ENCODE results near the gene ATP8B4.
"Not testable (repeated sequence)": the region's sequence is repeated elsewhere in the genome, so short reads cannot be mapped to it uniquely, and the experiment has no call there.

Gene ATP8B4

DNA sequence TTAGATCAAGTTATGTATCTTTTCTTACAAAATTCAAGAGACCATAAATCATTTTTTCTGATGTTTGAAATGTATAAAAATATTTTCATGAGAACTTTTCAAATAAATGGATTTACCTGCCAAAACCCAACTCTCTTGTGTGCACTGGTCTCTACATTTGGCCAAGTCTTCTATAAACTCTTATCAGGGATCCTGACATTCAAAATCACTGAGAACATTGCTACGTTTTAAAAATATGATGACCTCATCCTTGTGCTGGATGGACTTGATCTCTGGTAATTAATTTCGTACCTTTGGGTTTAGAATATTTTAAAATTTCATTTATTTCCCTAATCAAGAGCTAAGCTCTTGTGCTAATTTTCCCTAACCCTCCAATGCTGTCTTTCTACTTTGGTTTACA, 127.4 kb downstream of the ATP8B4 start:
- DNase-seq: no peak

DNA sequence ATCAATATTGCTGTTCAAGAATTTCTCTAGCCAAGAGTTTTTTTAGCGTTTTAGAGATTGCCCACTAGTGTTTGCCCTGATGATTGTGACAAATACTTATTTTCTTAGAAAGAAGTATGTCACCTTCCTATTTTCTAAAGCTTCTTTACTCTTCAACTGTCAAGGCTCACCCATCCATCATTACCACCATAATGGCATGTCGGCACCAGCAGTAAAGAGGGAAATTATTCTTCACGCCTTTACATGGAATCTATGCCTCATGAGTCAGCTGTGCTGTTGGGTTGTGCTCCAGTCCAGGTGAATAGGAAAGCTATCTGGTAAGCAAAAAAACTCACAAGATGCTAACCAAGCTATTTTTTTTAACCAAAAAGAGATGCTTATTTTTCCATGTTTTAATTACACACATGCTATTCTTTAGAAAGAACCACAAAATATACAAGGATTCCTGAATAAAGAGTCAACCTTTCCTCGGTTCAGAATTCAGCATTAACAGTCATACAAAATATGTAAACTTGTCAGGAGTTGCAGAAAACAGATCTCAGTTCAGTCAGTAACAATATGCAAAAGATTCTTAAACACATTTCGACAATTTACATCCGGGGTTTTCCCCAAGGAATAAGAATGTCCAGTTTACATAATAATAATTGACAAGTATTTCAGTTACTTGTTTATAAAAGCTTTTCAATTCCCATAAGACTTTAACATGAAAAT, 128.0 kb downstream of the ATP8B4 start:
- no peak for DNase-seq

DNA sequence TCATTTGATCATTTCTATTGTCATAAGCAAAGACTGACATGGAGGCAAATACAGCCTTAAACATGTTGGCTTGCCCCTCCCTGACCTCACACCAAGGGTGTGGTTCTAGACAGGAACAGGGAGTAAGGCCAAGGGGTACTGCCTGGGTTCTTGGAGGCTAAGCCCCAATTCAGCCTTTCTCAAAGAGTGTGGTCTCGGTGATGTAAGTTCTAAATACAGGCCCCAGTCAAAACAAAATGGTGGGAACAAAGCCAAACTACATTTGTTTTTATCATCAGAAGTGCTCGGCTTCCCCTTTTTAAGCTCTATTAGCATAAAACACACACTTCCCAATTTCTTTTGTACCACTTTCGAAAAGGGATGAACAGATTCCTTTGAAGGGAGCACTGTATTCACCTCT, 129.5 kb downstream of the ATP8B4 start:
- DNase-seq: no peak

DNA sequence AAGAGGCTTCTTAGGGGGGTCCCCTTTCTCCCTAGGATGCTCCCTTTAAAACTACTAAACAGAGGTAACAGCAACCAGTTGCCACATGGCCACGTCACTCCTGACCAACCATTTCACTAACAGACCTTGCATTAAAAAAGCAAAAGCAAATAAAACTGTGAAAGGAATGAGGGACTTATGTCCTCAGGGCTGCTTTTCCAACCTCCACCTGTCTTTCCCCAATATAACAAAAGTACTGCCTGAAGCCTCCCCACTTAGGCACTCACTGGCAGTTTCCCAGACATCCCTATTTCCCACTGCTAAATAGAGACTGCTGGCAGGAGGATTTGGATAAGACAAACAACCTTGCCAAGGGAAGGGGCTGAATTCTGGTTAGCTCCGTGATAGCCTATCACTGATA, 130.3 kb downstream of the ATP8B4 start:
- DNase-seq: no peak

DNA sequence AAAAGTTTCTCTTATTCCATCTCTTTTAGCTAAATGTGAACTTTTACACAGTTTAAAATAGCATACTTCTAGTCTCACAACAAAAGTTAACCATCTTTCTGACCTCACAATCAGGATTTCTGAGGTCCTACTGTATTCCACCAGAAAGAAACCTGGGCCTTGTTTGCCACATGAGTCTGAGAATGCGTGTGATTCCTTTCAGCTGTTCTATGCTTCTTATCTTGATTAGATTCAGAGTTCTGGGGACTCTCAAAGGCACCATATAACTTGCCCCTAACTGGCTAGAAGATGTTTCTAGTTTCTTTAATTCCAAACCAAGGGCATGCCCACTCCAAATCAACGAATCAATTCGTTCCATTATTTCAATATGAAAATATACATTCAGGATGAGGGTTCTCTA, 131.1 kb downstream of the ATP8B4 start:
- DNase-seq: no peak

DNA sequence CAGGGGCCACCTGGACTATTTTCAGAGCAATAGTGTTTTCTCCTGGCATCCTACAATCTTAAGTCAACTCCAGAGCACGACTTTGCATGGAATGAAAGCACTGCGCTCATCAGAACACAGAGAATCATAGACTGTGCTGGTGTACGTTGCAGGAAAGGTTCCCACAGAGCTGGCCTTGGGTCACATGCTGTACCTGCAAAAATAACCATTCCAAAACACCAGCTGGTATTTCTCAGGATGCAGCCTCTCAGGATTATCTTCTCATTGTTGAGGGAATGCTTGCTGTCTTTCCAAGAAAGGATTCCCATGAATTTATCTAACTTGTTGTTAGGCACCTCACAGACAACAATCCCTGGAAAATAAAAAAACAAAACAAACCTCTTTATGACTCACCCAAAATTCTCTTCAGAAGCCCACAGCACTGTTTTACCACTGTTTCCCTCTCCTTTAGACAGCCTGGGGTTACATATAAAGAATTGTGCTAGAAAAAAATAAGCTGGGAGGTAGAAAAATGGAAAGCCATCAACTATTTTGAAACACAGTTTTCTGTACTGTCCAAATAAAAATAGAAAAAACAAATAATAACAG, 131.7 kb downstream of the ATP8B4 start:
- no peak for DNase-seq

GRCh38 chr15:49986326-49986725, 132.7 kb downstream of the ATP8B4 start:
- DNase-seq: no peak

DNA sequence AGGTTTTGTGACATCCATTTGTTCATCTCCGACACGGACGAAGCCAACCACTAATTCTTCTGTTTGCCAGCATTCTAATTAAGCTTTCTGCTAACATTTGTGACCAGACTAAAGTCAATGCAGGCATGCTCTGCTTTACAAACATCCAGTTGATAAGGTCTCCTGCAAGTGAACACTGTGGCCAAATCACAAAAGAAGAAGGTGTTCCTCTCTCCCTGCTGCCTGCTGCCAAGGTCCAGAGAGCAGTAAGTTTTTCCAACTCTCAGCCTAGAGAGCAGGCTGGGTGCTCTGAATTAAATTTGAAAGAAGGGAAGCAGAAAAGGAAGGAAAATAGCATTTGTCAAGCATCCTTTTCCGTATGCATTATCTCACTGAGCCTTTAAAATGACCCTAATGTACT, 133.6 kb downstream of the ATP8B4 start:
- no peak for DNase-seq

- no peak for DNase-seq
These were observed 134.6 kb downstream of the ATP8B4 start for GRCh38 chr15:49984436-49984835.

DNA sequence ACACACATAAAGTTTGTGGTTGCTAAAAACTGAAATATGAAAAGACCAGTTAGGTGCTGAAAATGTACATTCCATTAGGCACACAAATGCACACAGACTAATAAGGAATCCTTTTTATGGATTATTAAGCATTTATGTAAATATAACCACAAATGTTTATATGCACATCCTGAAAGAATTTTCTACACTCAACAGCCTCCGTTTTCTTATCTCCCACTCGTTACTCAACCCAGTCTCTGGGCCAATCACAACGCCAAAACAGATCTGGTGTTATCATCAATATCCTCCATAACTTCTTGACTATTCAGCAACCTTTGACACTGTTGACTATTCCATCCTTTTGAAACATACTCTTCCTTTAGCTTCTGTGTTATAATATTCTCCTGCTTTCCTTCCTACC, 136.4 kb downstream of the ATP8B4 start:
- DNase-seq: no peak

DNA sequence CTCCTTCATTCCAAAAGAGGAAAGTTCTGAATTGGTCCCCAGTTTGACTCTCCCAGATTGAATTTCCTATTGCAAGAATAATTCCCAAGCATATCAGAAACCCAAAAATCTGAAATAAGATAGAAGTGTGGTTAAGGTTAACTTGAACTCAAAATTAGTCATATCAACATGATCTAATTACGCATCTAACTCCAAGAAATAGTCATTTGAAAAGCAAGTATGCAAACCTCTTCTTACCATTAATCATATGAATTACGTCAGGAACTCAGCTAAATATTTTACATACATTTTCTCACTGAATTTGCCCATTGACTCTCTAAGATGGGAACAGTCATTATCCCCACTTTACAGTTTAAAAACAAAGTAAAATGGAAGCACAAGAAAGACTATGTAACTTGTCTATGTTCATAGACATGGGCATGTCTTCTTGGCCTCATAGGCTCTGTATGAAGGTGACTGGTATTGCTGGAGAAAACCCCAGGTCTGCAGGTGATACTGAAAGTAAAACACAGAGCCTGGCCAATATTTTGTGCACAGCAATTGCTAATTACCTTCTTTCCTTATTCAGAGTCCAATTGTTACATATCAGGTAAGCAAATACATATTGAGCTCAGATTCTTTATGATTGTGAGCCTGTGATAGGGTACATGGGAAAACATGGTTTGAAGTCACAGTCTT, 139.2 kb downstream of the ATP8B4 start:
- no peak for DNase-seq

GRCh38 chr15:49978121-49978520, 140.9 kb downstream of the ATP8B4 start:
- DNase-seq: no peak

DNA sequence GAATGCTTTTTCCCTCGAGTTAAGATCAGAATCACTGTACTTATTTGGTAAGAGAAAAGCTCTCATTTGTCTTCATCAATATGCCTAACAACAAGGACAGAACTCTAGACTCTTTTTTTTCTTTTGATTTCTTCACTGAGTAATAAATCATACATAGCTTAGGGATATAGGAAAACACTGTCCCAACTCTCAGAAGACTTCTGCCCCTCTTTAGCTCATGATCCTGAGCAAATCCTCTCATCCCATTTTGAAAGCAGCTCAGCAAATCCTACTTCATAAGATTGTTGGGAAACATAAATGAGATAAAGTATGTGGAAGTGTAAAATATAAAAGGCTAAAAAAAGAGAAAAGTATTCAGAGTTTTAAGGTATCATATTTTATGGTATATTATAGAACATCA, 141.7 kb downstream of the ATP8B4 start:
- no peak for DNase-seq

- no peak for DNase-seq
These were observed 154.5 kb downstream of the ATP8B4 start for GRCh38 chr15:49964551-49964950.

DNA sequence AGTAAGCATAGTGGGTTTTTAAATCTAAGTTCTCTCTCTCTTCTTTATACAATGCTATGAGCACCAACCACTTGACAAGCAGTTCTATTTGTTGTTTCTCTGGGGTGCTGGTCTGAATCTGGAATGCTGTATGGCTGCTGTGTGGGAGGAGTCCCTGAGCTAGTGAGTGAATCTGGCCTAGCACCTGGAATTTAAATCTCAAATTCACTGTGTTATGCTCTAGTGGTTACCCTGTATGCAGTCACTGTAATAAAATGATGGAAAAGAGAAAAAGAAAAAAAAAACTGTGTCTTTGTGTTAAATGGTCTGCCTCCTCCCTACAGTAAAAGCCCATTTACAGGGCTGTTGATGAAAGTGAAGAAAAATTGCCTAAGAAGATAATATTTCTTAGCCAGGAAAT, 155.0 kb downstream of the ATP8B4 start:
- no peak for DNase-seq

DNA sequence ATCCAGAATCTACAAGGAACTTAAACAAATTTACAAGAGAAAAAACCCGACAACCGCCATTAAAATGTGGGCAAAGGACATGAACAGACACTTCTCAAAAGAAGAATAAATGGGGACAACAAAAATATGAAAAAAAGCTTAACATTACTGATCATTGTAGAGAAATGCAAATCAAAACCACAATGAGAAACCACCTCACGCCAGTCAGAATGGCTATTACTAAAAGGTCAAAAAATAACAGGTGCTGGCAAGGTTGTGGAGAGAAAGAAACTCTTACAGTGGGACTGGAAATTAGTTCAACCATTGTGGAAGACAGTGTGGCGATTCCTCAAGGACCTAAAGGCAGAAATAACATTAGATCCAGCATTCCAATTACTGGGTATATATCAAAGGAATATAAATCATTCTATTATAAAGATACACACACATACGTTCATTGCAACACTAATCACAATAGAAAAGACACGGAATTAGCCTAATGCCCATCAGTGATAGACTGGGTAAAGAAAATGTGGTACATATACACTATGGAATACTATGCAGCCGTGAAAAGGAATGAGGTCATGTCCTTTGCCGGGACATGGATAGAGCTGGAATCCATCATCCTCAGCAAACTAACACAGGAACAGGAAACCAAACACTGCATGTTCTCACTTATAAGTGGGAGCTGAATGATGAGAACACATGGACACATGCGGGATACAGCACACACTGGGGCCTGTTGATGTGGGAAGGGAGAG, 155.8 kb downstream of the ATP8B4 start:
- not testable (repeated sequence) for DNase-seq

DNA sequence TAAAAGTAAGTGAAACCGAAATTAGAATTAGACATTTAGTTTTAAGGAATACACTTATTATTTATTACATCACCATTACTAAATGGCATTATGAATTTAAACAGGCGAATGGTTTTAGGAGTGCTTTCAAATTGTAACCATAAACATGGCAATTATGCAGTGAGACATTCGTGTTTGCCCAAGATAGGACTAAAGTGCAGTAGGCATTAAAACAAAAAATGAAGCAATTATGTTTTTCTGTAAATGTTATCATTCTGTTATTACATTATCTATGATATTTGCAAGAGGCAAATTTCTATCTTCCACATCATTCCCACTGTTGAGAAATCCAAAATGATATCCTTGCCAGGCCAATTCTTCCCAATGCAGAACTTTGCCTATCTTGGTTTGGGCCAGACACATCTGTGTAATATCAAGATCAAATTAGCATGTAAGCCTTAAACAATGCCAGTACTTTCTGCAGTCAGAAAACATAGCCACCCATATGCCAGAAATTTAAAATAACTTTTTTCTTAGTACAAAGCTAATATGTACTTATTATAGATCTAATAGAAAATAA, 156.9 kb downstream of the ATP8B4 start:
- DNase-seq: no peak

DNA sequence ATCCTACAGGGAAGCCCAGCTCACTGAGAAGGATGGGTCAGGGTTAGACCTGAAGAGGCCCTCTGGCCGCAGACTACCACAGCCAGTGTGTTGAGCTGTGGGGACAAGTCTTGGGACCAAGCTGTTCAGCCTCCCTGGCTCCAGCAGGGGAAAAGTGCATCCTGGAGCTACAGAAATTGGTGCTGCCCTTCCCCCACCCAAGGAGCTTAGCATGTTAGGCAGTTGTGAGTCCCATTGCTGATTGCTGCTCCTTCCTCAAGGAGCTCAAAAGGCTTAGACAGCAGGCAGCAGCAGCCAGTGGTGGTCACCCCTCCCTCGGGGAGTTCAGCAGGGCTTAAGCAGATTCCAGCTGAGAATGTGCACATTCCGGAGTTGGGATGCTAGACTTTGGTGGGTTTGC, 165.6 kb downstream of the ATP8B4 start:
- DNase-seq: no peak

GRCh38 chr15:49946681-49947080, 172.4 kb downstream of the ATP8B4 start:
- DNase-seq: no peak

DNA sequence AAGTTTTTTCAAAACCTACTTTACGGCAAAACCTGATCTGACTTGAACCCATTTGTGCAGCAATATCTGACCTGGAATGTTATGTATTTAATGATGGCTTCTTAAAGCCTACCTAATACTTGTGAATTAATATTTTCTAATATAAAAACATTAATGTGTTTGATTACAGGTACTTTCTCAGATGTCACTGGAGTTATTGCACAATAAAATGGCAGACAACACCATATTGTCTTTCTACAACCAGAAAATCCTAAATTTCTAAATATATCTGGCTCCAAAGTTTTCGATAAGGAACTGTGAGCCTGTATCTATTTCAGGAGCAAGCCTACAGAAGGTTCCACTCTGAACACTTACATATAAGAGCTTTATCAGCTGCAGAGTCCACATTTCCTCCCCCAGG, 184.5 kb downstream of the ATP8B4 start:
- DNase-seq: no peak

GRCh38 chr15:49927189-49927861, 191.7 kb downstream of the ATP8B4 start:
- DNase-seq: no peak

DNA sequence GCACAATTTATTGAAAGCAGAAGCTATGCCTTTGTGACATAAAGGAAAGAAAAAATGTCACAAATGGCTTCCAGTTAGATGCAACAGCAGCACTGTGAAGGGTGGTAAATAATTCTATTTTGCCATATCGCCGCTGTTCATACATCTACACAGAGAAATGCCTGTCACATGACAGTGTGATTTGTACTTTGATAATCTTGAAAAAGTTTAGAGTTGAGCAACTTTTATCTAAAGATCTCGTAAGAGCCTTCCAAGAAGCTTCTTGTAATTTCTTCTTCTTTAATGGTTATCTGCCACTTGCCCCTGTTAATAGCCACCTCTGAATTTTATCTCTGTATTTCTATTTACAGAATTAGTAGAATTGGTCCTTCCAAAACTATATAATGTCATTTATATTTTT, 192.3 kb downstream of the ATP8B4 start:
- no peak for DNase-seq

DNA sequence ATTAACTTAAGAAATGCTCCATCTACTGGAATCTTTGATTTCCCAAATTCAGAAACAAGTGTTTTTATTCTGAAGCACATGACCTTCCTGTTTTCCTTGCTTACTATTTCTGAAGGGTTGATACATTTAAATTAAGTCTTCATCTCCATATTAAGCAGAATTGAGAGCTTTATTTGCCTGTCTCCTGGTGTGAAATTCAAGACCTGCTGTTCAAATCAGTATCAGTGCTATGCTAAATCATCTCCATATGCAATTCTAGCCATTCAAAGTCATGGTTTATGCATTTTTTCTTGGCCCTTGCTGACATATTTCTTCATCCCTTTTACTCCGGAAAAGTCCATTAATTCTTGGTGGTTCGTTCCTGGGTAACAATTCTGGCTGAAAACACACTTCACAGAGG, 195.4 kb downstream of the ATP8B4 start:
- DNase-seq: no peak
